Neutrophil (primary cell): ENCODE data around the gene TMX1.

ENCODE experiments used
- H3K27ac ChIP-seq: fragments of 200-600 bp; sonication (generic); 2 replicates; pipeline ENCODE4 v1.5.1; 2016; ENCODE audit warnings: mild to moderate bottlenecking, moderate library complexity
- H3K27me3 ChIP-seq: fragments of 200-600 bp; sonication (generic); 2 replicates; pipeline ENCODE4 v1.6.0; 2016; ENCODE audit warnings: mild to moderate bottlenecking
- H3K36me3 ChIP-seq: fragments of 200-600 bp; sonication (generic); 2 replicates; pipeline ENCODE4 v1.5.1; 2017
- H3K4me1 ChIP-seq, 2 experiments: fragments of 200-600 bp in 1 of 2; sonication (generic) in 1 of 2; 1 replicate in 1 of 2; 2 replicates in 1 of 2; pipeline versions ENCODE4 v1.5.1 to v1.6.1; 2013 to 2016; ENCODE audit warnings: low read depth in 1 of 2, low read length in 1 of 2, mild to moderate bottlenecking in 1 of 2, moderate library complexity in 1 of 2; ENCODE audit not compliant: control insufficient read depth in 1 of 2, insufficient read depth in 1 of 2
- H3K4me3 ChIP-seq, 2 experiments: fragments of 200-600 bp in 1 of 2; sonication (generic) in 1 of 2; 1 replicate in 1 of 2; 2 replicates in 1 of 2; pipeline ENCODE4 v1.5.1; 2013 to 2016; ENCODE audit warnings: low read depth in 1 of 2, low read length in 1 of 2, mild to moderate bottlenecking in 1 of 2, moderate library complexity in 1 of 2
- H3K9me3 ChIP-seq: fragments of 200-600 bp; sonication (generic); 2 replicates; pipeline ENCODE4 v1.5.1; 2016
- TF ChIP-seq, protein P1 (sequence below): fragments of 200-600 bp; sonication (generic); IDR thresholded peaks from 2 replicates; pipeline ENCODE4 v1.5.1; 2016; ENCODE audit warnings: antibody characterized with exemption

TMX1 gene

GRCh38 chr14:51289169-51289568 is 49.1 kb downstream of the TMX1 start:
- TF ChIP-seq, protein P1, sequence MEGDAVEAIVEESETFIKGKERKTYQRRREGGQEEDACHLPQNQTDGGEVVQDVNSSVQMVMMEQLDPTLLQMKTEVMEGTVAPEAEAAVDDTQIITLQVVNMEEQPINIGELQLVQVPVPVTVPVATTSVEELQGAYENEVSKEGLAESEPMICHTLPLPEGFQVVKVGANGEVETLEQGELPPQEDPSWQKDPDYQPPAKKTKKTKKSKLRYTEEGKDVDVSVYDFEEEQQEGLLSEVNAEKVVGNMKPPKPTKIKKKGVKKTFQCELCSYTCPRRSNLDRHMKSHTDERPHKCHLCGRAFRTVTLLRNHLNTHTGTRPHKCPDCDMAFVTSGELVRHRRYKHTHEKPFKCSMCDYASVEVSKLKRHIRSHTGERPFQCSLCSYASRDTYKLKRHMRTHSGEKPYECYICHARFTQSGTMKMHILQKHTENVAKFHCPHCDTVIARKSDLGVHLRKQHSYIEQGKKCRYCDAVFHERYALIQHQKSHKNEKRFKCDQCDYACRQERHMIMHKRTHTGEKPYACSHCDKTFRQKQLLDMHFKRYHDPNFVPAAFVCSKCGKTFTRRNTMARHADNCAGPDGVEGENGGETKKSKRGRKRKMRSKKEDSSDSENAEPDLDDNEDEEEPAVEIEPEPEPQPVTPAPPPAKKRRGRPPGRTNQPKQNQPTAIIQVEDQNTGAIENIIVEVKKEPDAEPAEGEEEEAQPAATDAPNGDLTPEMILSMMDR = no peak

DNA sequence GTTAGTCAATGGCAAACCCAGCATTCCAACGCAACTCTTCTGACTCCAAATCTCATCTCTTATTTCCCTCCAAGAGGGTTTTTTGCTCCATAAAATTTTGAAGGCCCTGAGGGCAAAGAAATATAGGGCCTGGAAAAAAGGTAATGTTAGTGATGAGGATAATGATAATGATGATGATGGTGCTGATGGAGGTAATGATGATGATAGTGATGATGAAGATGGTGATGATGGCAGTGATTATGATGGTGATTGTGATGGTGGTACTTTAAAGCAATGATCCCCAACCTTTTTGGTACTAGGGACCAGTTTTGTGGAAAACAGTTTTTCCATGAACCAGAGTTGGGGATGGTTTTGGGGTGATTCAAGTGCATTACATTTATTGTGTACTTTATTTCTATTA is 50.1 kb downstream of the TMX1 start:
- H3K4me1 ChIP-seq = no peaks in the 10 kb centered on the region
- TF ChIP-seq, protein P1 = no peak

More at GRCh38 chr14:51289169-51289568, 49.1 kb downstream of the TMX1 start:
- Histone ChIP-seq H3K36me3 (no peaks in the 10 kb centered on the region), H3K27ac (no peak overlapping the region), H3K27me3 (no peaks in the 10 kb centered on the region), H3K4me3 (no peak overlapping the region), H3K4me1 (no peaks in the 10 kb centered on the region), H3K9me3 (no peaks in the 10 kb centered on the region)

GRCh38 chr14:51291016-51291415 is 51.0 kb downstream of the TMX1 start:
- H3K9me3 ChIP-seq = no peaks in the 10 kb centered on the region
- H3K4me1 ChIP-seq = no peaks in the 10 kb centered on the region
- TF ChIP-seq, protein P1 = no peak
- no peaks in the 10 kb centered on the region for H3K36me3 ChIP-seq
- H3K27me3 ChIP-seq = no peaks in the 10 kb centered on the region
- H3K4me3 ChIP-seq = no peak overlapping the region
- H3K27ac ChIP-seq = no peak overlapping the region

More for the DNA sequence above, 50.1 kb downstream of the TMX1 start:
- Histone ChIP-seq H3K27me3 (no peaks in the 10 kb centered on the region), H3K27ac (no peak overlapping the region), H3K36me3 (no peaks in the 10 kb centered on the region), H3K9me3 (no peaks in the 10 kb centered on the region), H3K4me3 (no peak overlapping the region)

GRCh38 chr14:51293149-51293911 is 53.3 kb downstream of the TMX1 start:
- H3K27me3 ChIP-seq = no peaks in the 10 kb centered on the region
- TF ChIP-seq, protein P1 = no peak
- H3K36me3 ChIP-seq = no peaks in the 10 kb centered on the region
- H3K27ac ChIP-seq = no peak overlapping the region
- no peaks in the 10 kb centered on the region for H3K4me1 ChIP-seq
- H3K4me3 ChIP-seq = no peak overlapping the region
- no peaks in the 10 kb centered on the region for H3K9me3 ChIP-seq

GRCh38 chr14:51293912-51294389 is 53.9 kb downstream of the TMX1 start:
- Histone ChIP-seq H3K27ac (no peak overlapping the region), H3K4me3 (no peak overlapping the region)
- TF ChIP-seq, protein P1 = no peak

More at GRCh38 chr14:51293912-51294389, 53.9 kb downstream of the TMX1 start:
- Histone ChIP-seq H3K36me3 (no peaks in the 10 kb centered on the region), H3K4me1 (no peaks in the 10 kb centered on the region), H3K27me3 (no peaks in the 10 kb centered on the region), H3K9me3 (no peaks in the 10 kb centered on the region)
